Measurements from ENCODE around the gene LHFPL6. TPM values are rescaled to one million over a fixed set of nuclear protein-coding genes. Genes with fewer than 3 reads are reported as not detected.

LHFPL6 gene
- total RNA-seq, 2 donors from 2014 or later: 99.0 to 115 TPM

- DNase-seq (ENCODE audit: low spot score): no peak
Observed at GRCh38 chr13:39597838-39598237, 5.2 kb downstream of the LHFPL6 start.

GRCh38 chr13:39596685-39597084 lies 6.3 kb downstream of the LHFPL6 start:
- H3K27ac ChIP-seq: no peak overlapping the region
- H3K4me1 ChIP-seq (ENCODE audit: control insufficient read depth in 1 of 2, low read depth in 2 of 2): peaks cover 6 to 42% of the 10 kb centered on the region in 2 donors
- peaks cover 5% of the 10 kb centered on the region for H3K36me3 ChIP-seq
- TF ChIP-seq, protein P1, sequence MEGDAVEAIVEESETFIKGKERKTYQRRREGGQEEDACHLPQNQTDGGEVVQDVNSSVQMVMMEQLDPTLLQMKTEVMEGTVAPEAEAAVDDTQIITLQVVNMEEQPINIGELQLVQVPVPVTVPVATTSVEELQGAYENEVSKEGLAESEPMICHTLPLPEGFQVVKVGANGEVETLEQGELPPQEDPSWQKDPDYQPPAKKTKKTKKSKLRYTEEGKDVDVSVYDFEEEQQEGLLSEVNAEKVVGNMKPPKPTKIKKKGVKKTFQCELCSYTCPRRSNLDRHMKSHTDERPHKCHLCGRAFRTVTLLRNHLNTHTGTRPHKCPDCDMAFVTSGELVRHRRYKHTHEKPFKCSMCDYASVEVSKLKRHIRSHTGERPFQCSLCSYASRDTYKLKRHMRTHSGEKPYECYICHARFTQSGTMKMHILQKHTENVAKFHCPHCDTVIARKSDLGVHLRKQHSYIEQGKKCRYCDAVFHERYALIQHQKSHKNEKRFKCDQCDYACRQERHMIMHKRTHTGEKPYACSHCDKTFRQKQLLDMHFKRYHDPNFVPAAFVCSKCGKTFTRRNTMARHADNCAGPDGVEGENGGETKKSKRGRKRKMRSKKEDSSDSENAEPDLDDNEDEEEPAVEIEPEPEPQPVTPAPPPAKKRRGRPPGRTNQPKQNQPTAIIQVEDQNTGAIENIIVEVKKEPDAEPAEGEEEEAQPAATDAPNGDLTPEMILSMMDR (IDR thresholded peaks at IDR 0.05): no peak
- ATAC-seq (ENCODE audit: insufficient number of reproducible peaks, low FRiP score, low read depth) (no peak), DNase-seq (ENCODE audit: low spot score) (no peak)
- no peaks in the 10 kb centered on the region for H3K27me3 ChIP-seq (replicated peaks; ENCODE audit: insufficient read depth)
- H3K9me3 ChIP-seq: no peaks in the 10 kb centered on the region
- no peak overlapping the region for H3K4me3 ChIP-seq

More at GRCh38 chr13:39597838-39598237, 5.2 kb downstream of the LHFPL6 start:
- Histone ChIP-seq H3K9me3 (no peaks in the 10 kb centered on the region), H3K27ac (peak overlapping the region; percentile 13 to 14), H3K27me3 (replicated peaks; ENCODE audit: insufficient read depth) (no peaks in the 10 kb centered on the region), H3K4me1 (ENCODE audit: control insufficient read depth in 1 of 2, low read depth in 2 of 2) (peaks cover 6 to 38% of the 10 kb centered on the region in 2 donors), H3K4me3 (peak overlapping the region; percentile 82), H3K36me3 (peaks cover 5% of the 10 kb centered on the region)
- ATAC-seq (ENCODE audit: insufficient number of reproducible peaks, low FRiP score, low read depth): no peak
- TF ChIP-seq, protein P1 (IDR thresholded peaks at IDR 0.05): no peak

DNA sequence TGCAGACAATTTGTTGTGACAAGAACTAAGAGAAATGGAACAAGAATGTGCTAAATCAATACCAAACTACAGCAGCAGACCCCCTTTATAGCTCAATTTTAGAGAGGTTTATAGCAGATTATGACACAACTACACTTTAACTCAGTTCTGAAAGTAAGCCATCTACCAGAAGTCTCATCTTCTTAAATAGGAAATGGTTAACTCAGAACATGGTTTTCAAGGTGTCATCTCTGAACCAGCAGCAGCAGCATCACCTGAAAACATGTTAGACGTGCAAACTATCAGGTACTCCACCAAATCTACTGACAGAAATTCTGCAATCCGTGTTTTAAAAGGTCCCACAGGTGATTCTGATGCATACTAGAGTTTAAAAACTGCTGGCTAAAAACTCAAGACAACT lies 6.8 kb downstream of the LHFPL6 start:
- TF ChIP-seq, protein P1 (IDR thresholded peaks at IDR 0.05): no peak

DNA sequence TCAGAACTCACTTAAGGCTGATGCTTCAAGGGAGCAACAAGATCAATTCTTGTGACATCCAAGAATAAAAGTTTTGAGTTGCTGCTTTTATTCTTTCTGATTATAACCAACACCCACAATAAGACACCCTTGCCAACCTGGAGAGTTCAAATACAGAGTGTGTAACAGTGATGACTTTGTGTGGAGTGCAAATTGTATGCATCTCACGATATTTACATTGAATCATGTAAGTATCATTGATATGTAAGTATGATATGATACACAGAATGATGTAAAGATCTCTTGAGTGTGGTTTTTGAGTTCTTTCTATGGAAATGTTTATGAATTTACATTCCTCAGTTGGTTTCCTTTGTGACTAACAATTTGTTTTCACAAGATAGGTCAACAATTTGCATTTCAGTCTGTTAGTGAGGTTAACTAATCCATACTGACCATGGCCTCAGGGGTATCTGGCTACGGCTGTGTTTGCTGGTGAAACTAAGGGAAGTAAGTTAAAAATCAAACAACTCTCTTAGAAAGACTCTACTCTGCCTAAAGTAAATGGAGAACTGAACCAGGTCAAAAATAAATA lies 12.4 kb downstream of the LHFPL6 start:
- TF ChIP-seq, protein P1 (IDR thresholded peaks at IDR 0.05): no peak
- no peak for ATAC-seq (ENCODE audit: insufficient number of reproducible peaks, low FRiP score, low read depth)
- peak overlapping the region; percentile 49 for H3K4me3 ChIP-seq
- no peak for DNase-seq (ENCODE audit: low spot score)
- H3K27me3 ChIP-seq (replicated peaks; ENCODE audit: insufficient read depth): no peaks in the 10 kb centered on the region
- H3K4me1 ChIP-seq (ENCODE audit: control insufficient read depth in 1 of 2, low read depth in 2 of 2): peaks cover 7 to 65% of the 10 kb centered on the region in 2 donors
- H3K27ac ChIP-seq: peak overlapping the region; percentile 30 to 50
- no peaks in the 10 kb centered on the region for H3K9me3 ChIP-seq
- H3K36me3 ChIP-seq: peaks cover 3% of the 10 kb centered on the region

More for the DNA sequence above, 6.8 kb downstream of the LHFPL6 start:
- Histone ChIP-seq H3K27ac (no peak overlapping the region), H3K4me1 (ENCODE audit: control insufficient read depth in 1 of 2, low read depth in 2 of 2) (peaks cover 6 to 47% of the 10 kb centered on the region in 2 donors), H3K36me3 (peaks cover 5% of the 10 kb centered on the region), H3K27me3 (replicated peaks; ENCODE audit: insufficient read depth) (no peaks in the 10 kb centered on the region), H3K9me3 (no peaks in the 10 kb centered on the region), H3K4me3 (no peak overlapping the region)
- DNase-seq (ENCODE audit: low spot score): no peak
- no peak for ATAC-seq (ENCODE audit: insufficient number of reproducible peaks, low FRiP score, low read depth)

DNA sequence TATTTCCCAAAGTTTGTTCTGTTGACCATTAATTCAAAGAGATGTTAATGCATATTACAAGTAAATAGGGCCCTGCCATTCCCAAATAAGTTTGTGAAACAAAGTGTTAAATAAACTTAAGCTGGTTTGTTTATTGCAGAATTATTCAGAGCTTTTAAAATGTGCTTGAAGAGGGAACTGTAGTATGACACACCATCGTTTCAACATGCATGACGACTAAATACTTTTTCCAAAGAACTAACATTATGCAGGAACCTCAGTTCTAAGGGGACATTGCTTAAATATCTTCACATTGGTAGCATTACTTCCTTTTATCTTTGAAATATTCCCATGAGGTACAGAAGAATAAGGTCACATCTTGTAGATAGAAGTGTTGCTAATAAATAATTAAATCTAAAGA lies 14.6 kb downstream of the LHFPL6 start:
- no peaks in the 10 kb centered on the region for H3K36me3 ChIP-seq

More for the DNA sequence above, 14.6 kb downstream of the LHFPL6 start:
- TF ChIP-seq, protein P1 (IDR thresholded peaks at IDR 0.05): no peak
- Histone ChIP-seq H3K4me1 (ENCODE audit: control insufficient read depth in 1 of 2, low read depth in 2 of 2) (peaks cover 7 to 80% of the 10 kb centered on the region in 2 donors), H3K9me3 (no peaks in the 10 kb centered on the region), H3K27ac (peak overlapping the region in 1 of 2 donors; percentile 19), H3K27me3 (replicated peaks; ENCODE audit: insufficient read depth) (no peaks in the 10 kb centered on the region), H3K4me3 (no peak overlapping the region)
- no peak for ATAC-seq (ENCODE audit: insufficient number of reproducible peaks, low FRiP score, low read depth)
- no peak for DNase-seq (ENCODE audit: low spot score)
